ENCODE measurements around the gene ZNF530.

GRCh38 chr19:57557659-57558058, 42.0 kb upstream of the ZNF530 start:
- no peak for TF ChIP-seq CTCF (IDR thresholded peaks at IDR 0.05)
- no peak for TF ChIP-seq ZFX (IDR thresholded peaks at IDR 0.05; ENCODE audit: borderline replicate concordance)
